Activated naive CD8-positive, alpha-beta T cell treated with anti-CD3 and anti-CD28 coated beads, Interleukin-2, amount 50 U/mL, for 24 hours (primary cell): ENCODE data around the gene CWC22.
"Not testable (repeated sequence)": the region's sequence is repeated elsewhere in the genome, so short reads cannot be mapped to it uniquely, and the experiment has no call there.

Experiments
- ATAC-seq: fragments of 150-1000 bp; cut with Tn5 transposase; one replicate; pipeline ENCODE4 v1.10.0; 2021
- DNase-seq: peaks from one replicate; pipeline ENCODE4 v3.0.0; 2021
- H3K27ac Mint-ChIP-seq: one replicate; pipeline ENCODE4 v1.8.0; 2021; ENCODE audit warnings: mild to moderate bottlenecking, mixed read lengths
- H3K27me3 Mint-ChIP-seq: one replicate; pipeline ENCODE4 v1.8.0; 2021; ENCODE audit warnings: mixed read lengths
- H3K36me3 Mint-ChIP-seq: one replicate; pipeline ENCODE4 v1.8.0; 2021; ENCODE audit warnings: low read depth, mixed read lengths
- H3K4me1 Mint-ChIP-seq: one replicate; pipeline ENCODE4 v1.8.0; 2021; ENCODE audit warnings: mixed read lengths
- H3K4me3 Mint-ChIP-seq: one replicate; pipeline ENCODE4 v1.8.0; 2021; ENCODE audit warnings: mild to moderate bottlenecking, moderate library complexity, mixed read lengths
- H3K9me3 Mint-ChIP-seq: one replicate; pipeline ENCODE4 v1.8.0; 2021; ENCODE audit warnings: mixed read lengths

Gene CWC22

GRCh38 chr2:179950391-179950790 is 56.7 kb downstream of the CWC22 start:
- Mint-ChIP-seq H3K27me3 (no peaks in the 10 kb centered on the region), H3K9me3 (no peaks in the 10 kb centered on the region), H3K4me1 (no peaks in the 10 kb centered on the region), H3K4me3 (no peak overlapping the region), H3K36me3 (peaks cover 55% of the 10 kb centered on the region), H3K27ac (no peak overlapping the region)
- ATAC-seq (no peak), DNase-seq (no peak)

DNA sequence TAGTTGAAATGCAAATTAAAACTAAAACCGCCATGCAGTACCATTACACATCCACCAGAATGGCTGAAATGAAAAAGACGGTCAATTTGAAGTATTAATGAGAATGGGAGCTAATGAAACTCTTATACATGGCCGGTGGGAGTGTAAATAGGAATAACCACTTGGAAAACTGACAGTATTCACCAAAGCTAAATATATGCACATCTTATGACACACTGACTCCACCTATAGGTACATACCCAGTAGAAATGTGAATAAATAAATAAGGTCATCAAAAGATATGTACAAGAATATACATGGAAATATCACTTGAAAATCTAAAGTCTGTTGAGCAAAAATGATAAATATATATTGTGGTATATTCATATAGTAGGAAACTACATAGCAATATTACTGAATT is 57.7 kb downstream of the CWC22 start:
- Mint-ChIP-seq H3K4me3 (no peak overlapping the region), H3K27ac (no peak overlapping the region), H3K36me3 (peaks cover 57% of the 10 kb centered on the region), H3K27me3 (no peaks in the 10 kb centered on the region), H3K4me1 (no peaks in the 10 kb centered on the region), H3K9me3 (no peaks in the 10 kb centered on the region)
- DNase-seq (no peak), ATAC-seq (no peak)

- H3K27me3 Mint-ChIP-seq: no peaks in the 10 kb centered on the region
- ATAC-seq: no peak
Measured at GRCh38 chr2:179948058-179948457, 59.0 kb downstream of the CWC22 start.

GRCh38 chr2:179946810-179947615 is 60.1 kb downstream of the CWC22 start:
- Mint-ChIP-seq H3K27ac (no peak overlapping the region), H3K4me3 (no peak overlapping the region), H3K4me1 (no peaks in the 10 kb centered on the region), H3K36me3 (peaks cover 57% of the 10 kb centered on the region), H3K27me3 (no peaks in the 10 kb centered on the region), H3K9me3 (no peaks in the 10 kb centered on the region)
- ATAC-seq (no peak), DNase-seq (no peak)

More at GRCh38 chr2:179948058-179948457, 59.0 kb downstream of the CWC22 start:
- Mint-ChIP-seq H3K4me3 (no peak overlapping the region), H3K4me1 (no peaks in the 10 kb centered on the region), H3K36me3 (peaks cover 55% of the 10 kb centered on the region), H3K27ac (no peak overlapping the region), H3K9me3 (no peaks in the 10 kb centered on the region)
- no peak for DNase-seq

DNA sequence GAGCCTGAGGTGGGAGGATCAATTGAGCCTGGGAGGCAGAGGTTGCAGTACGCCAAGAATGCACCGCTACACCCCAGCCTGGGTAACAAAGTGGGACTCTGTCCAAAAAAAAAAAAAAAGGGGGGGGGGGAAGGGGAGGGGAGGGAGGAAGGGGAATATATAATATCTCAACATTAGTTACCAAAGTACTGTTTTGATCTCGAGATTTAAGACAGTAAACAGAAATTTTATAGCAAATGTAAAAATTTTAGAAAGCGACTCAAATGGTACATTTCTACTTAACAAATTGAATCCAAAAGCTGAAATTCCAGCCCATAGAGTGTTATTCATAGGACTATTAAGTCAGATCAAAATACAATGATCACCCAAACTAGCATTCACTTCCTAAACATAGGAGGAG is 60.8 kb downstream of the CWC22 start:
- Mint-ChIP-seq H3K9me3 (no peaks in the 10 kb centered on the region), H3K4me3 (no peak overlapping the region), H3K27ac (no peak overlapping the region), H3K27me3 (no peaks in the 10 kb centered on the region), H3K4me1 (no peaks in the 10 kb centered on the region), H3K36me3 (peaks cover 54% of the 10 kb centered on the region)
- ATAC-seq (no peak), DNase-seq (no peak)

DNA sequence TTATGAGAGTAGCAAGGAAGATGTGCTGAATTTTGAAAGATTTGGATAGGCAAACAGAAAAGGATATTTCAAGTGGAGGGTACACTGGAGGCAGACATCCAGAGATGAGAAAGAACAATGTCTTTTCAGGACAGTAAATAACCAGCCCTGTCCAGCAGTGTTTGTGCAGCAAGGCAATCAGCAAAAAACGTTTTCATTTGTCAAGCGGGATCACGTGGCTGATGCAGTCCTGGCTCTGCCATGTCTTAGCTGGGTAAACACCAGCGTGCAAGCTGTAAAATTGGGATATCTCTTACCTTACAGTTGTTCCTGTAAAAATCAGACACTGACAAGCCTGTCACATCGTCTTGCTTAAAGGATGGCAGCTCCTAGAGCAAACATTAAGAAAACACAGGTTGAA is 67.8 kb downstream of the CWC22 start:
- Mint-ChIP-seq H3K9me3 (no peaks in the 10 kb centered on the region), H3K4me1 (no peaks in the 10 kb centered on the region), H3K27me3 (no peaks in the 10 kb centered on the region), H3K36me3 (peaks cover 16% of the 10 kb centered on the region), H3K27ac (no peak overlapping the region), H3K4me3 (no peak overlapping the region)
- ATAC-seq: no peak
- no peak for DNase-seq

DNA sequence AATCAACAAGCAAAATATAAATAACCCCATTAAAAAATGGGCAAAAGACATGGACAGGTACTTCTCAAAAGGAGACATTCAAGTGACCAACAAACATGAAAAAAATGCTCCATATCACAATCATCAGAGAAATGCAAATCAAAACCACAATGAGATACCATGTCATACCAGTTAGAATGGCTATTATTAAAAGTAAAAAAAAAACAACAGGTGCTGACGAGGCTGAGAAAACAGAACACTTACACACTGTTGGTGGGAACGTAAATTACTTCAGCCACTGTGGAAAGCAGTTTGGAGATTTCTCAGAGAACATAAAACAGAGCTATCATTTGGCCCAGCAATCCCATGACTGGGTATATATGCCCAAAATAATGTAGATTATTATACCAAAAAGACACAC is 69.1 kb downstream of the CWC22 start:
- no peak for DNase-seq
- Mint-ChIP-seq H3K4me1 (no peaks in the 10 kb centered on the region), H3K36me3 (peaks cover 22% of the 10 kb centered on the region)

DNA sequence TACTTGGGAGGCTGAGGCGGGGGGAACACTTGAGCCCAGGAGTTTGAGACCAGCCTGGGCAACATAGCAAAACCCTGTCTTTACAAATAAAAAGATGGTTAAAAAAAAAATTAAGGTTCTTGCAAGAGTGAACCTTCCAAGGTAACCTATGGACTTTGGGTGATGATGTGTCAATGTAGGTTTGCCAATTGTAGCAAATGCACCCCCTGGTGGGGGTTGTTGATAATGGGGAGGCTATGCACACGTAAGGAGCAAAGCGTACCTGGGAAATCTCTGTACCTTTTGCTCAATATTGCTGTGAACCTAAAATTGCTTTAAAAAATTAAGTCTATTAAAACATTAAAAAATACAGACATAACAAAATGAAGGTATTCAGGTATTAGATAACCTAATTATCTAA is 70.4 kb downstream of the CWC22 start:
- Mint-ChIP-seq H3K4me1 (no peaks in the 10 kb centered on the region), H3K27ac (no peak overlapping the region), H3K36me3 (peaks cover 22% of the 10 kb centered on the region), H3K27me3 (no peaks in the 10 kb centered on the region), H3K4me3 (no peak overlapping the region), H3K9me3 (no peaks in the 10 kb centered on the region)
- no peak for ATAC-seq
- peak; percentile 42 for DNase-seq

More for the DNA sequence above, 69.1 kb downstream of the CWC22 start:
- ATAC-seq: no peak
- Mint-ChIP-seq H3K27me3 (no peaks in the 10 kb centered on the region), H3K9me3 (no peaks in the 10 kb centered on the region), H3K27ac (no peak overlapping the region), H3K4me3 (no peak overlapping the region)

DNA sequence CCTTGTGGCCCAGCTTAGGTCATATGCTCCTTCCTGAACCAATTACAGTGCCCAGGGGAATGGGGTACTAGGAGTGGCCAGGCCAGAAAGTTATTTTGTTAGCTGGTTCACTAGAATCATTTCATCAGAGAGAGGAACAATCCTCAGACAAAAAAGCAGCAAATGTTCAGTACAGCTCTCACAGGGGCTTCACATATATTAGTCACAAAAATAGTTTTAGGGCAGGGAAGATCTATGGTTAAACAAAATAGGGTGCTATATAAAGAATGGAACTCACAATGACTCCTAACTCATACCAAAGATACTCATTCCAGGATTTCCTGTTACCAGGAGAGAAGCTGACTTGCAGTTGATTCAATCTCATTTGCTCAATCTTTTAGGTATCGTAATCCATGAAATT is 71.0 kb downstream of the CWC22 start:
- Mint-ChIP-seq H3K27ac (no peak overlapping the region), H3K9me3 (peaks cover 4% of the 10 kb centered on the region), H3K4me1 (no peaks in the 10 kb centered on the region), H3K4me3 (no peak overlapping the region), H3K36me3 (peaks cover 22% of the 10 kb centered on the region), H3K27me3 (no peaks in the 10 kb centered on the region)
- no peak for ATAC-seq
- DNase-seq: no peak

GRCh38 chr2:179932786-179933185 is 74.3 kb downstream of the CWC22 start:
- peaks cover 30% of the 10 kb centered on the region for H3K36me3 Mint-ChIP-seq
- H3K4me3 Mint-ChIP-seq: no peak overlapping the region
- no peak overlapping the region for H3K27ac Mint-ChIP-seq
- H3K27me3 Mint-ChIP-seq: no peaks in the 10 kb centered on the region
- no peak for ATAC-seq
- H3K4me1 Mint-ChIP-seq: no peaks in the 10 kb centered on the region
- peaks cover 27% of the 10 kb centered on the region for H3K9me3 Mint-ChIP-seq
- DNase-seq: no peak

DNA sequence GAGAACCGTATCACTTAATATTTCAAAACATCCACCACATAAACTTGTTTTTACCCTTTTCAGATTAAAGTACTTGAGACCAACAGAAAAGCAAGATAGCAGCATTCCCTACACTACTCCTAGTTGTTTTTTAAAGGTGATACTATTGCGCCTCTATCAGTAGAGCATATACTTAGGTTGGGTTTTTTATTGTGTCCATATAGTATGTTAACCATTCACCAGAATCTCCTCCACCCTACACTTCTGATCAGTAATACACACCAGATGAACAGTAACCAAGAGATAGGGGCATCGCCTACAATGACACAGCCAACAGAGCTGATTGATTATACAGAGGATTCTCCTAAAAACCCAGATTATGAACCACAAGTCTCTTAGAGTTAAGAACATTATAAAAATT is 75.6 kb downstream of the CWC22 start:
- Mint-ChIP-seq H3K9me3 (peaks cover 34% of the 10 kb centered on the region), H3K4me1 (no peaks in the 10 kb centered on the region), H3K27ac (no peak overlapping the region), H3K27me3 (no peaks in the 10 kb centered on the region), H3K36me3 (peaks cover 36% of the 10 kb centered on the region), H3K4me3 (no peak overlapping the region)
- DNase-seq (no peak), ATAC-seq (no peak)

DNA sequence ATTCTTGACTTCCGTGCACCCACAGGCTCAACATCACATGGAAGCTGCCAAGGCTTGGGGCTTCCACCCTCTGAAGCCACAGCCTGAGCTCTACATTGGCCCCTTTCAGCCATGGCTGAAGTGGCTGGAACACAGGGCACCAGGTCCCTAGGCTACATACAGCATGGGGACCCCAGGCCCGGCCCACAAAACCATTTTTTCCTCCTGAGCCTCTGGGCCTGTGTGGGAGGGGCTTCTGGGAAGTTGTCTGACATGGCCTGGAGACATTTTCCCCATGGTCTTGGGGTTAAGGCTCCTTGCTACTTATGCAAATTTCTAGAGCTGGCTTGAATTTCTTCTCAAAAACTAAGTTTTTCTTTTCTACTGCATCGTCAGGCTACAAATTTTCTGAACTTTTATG is 77.1 kb downstream of the CWC22 start:
- not testable (repeated sequence) for ATAC-seq, H3K4me1 Mint-ChIP-seq, H3K27ac Mint-ChIP-seq, H3K4me3 Mint-ChIP-seq, H3K27me3 Mint-ChIP-seq, DNase-seq
- peaks cover 42% of the 10 kb centered on the region for H3K9me3 Mint-ChIP-seq
- H3K36me3 Mint-ChIP-seq: peaks cover 32% of the 10 kb centered on the region

GRCh38 chr2:179927041-179927440 is 80.1 kb downstream of the CWC22 start:
- peaks cover 21% of the 10 kb centered on the region for H3K36me3 Mint-ChIP-seq
- H3K4me1 Mint-ChIP-seq: no peaks in the 10 kb centered on the region
- H3K27ac Mint-ChIP-seq: no peak overlapping the region
- no peaks in the 10 kb centered on the region for H3K27me3 Mint-ChIP-seq
- H3K4me3 Mint-ChIP-seq: no peak overlapping the region
- no peak for DNase-seq
- peaks cover 42% of the 10 kb centered on the region for H3K9me3 Mint-ChIP-seq
- no peak for ATAC-seq

DNA sequence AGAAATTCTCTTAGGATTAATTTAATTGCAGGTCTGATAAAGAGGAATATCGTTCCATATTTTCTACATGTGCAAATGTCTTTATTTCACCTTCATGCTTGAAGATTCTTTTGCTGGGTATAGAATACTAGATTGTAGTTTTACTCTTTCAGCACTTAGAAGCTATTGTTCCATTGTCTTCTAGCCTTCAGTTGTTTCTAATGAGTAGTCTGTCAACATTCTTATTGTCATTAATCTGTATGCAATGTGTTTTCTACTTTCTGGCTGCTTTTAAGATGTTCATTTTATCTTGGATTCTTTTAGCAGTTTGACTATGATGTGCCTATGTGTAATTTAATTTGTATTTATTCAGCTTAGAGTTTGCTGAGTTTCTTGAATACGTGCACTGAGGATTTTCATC is 81.4 kb downstream of the CWC22 start:
- ATAC-seq (no peak), DNase-seq (no peak)
- H3K27ac Mint-ChIP-seq: no peak overlapping the region
- H3K4me3 Mint-ChIP-seq: no peak overlapping the region
- H3K4me1 Mint-ChIP-seq: no peaks in the 10 kb centered on the region
- peaks cover 17% of the 10 kb centered on the region for H3K36me3 Mint-ChIP-seq
- H3K27me3 Mint-ChIP-seq: no peaks in the 10 kb centered on the region
- peaks cover 34% of the 10 kb centered on the region for H3K9me3 Mint-ChIP-seq

DNA sequence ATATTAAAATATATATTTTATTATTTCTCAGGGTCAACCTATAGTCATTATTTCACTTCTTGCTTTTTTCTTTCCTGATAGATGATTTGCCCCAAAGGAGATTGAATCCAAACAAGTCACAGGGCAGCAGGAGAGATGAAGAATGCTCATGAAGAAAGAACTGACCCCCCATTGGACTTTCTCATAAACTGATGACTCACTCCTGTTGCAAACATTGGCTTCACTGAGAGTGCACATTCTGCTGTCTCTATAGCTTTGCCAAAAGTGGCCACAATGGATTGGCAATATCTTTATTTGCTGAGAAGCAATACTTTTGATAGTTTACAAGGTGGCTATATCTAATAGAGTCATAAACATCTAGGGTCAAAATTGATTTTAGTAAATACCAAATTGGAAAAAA is 89.8 kb downstream of the CWC22 start:
- DNase-seq: no peak
- Mint-ChIP-seq H3K9me3 (no peaks in the 10 kb centered on the region), H3K27me3 (no peaks in the 10 kb centered on the region), H3K4me1 (no peaks in the 10 kb centered on the region), H3K4me3 (no peak overlapping the region), H3K27ac (no peak overlapping the region), H3K36me3 (no peaks in the 10 kb centered on the region)
- ATAC-seq: no peak
